H9 (cell line): Measurements from ENCODE around the gene PTPRN2. TPM values are rescaled to one million over a fixed set of nuclear protein-coding genes. Genes with fewer than 3 reads are reported as not detected.

Experiments
- DNase-seq: peaks from one replicate; pipeline ENCODE4 v3.0.0-alpha.2; 2017
- H2AFZ ChIP-seq: one replicate; pipeline ENCODE4 v1.6.1; 2013; ENCODE audit warnings: mild to moderate bottlenecking, low read length, control low read depth, moderate library complexity
- H2AK5ac ChIP-seq: 2 replicates; pipeline ENCODE4 v1.6.1; 2013; ENCODE audit warnings: low read length, control low read depth, mixed read lengths; ENCODE audit not compliant: insufficient read length
- H2BK120ac ChIP-seq: one replicate; pipeline ENCODE4 v1.6.1; 2013; ENCODE audit warnings: low read depth, mild to moderate bottlenecking, low read length, control low read depth, inconsistent platforms; ENCODE audit not compliant: poor library complexity, severe bottlenecking
- H2BK12ac ChIP-seq: 2 replicates; pipeline ENCODE4 v1.6.1; 2013; ENCODE audit warnings: low read length, control low read depth, mixed read lengths, low read depth; ENCODE audit not compliant: insufficient read length
- H2BK15ac ChIP-seq: 2 replicates; pipeline ENCODE4 v1.6.1; 2013; ENCODE audit warnings: low read depth, low read length, control low read depth
- H2BK20ac ChIP-seq: one replicate; pipeline ENCODE4 v1.6.1; 2013; ENCODE audit warnings: low read depth, mild to moderate bottlenecking, low read length, control low read depth, inconsistent platforms; ENCODE audit not compliant: poor library complexity, severe bottlenecking
- H2BK5ac ChIP-seq: 2 replicates; pipeline ENCODE4 v1.6.1; 2013; ENCODE audit warnings: low read length, control low read depth, mixed read lengths; ENCODE audit not compliant: insufficient read length
- H3K14ac ChIP-seq: 2 replicates; pipeline ENCODE4 v1.6.1; 2013; ENCODE audit warnings: low read length, control low read depth; ENCODE audit not compliant: insufficient read depth
- H3K18ac ChIP-seq: 2 replicates; pipeline ENCODE4 v1.6.1; 2013; ENCODE audit warnings: low read depth, mild to moderate bottlenecking, mixed read lengths, low read length, control low read depth; ENCODE audit not compliant: insufficient read length
- H3K23ac ChIP-seq: 2 replicates; pipeline ENCODE4 v1.6.1; 2013; ENCODE audit warnings: low read length, control low read depth, mixed read lengths, low read depth; ENCODE audit not compliant: insufficient read length
- H3K23me2 ChIP-seq: 2 replicates; pipeline ENCODE4 v1.6.1; 2013; ENCODE audit warnings: low read depth, mild to moderate bottlenecking, mixed read lengths, low read length, control low read depth; ENCODE audit not compliant: insufficient read length, poor library complexity, severe bottlenecking
- H3K27ac ChIP-seq: 2 replicates; pipeline ENCODE4 v1.5.1; 2013; ENCODE audit warnings: low read length, control low read depth, mixed read lengths, low read depth; ENCODE audit not compliant: insufficient read length
- H3K27me3 ChIP-seq: 2 replicates; pipeline ENCODE4 v1.6.1; 2013; ENCODE audit warnings: low read length, control low read depth, inconsistent platforms; ENCODE audit not compliant: insufficient read depth
- H3K4ac ChIP-seq: 2 replicates; pipeline ENCODE4 v1.6.1; 2013; ENCODE audit warnings: low read depth, mild to moderate bottlenecking, control low read depth, inconsistent platforms, low read length, moderate library complexity
- H3K4me1 ChIP-seq: 2 replicates; pipeline ENCODE4 v1.6.1; 2013; ENCODE audit warnings: low read length, control low read depth, inconsistent platforms; ENCODE audit not compliant: insufficient read depth
- H3K4me2 ChIP-seq: 2 replicates; pipeline ENCODE4 v1.6.1; 2013; ENCODE audit warnings: low read length, control low read depth, mixed read lengths; ENCODE audit not compliant: insufficient read length, insufficient read depth
- H3K56ac ChIP-seq: 2 replicates; pipeline ENCODE4 v1.6.1; 2013; ENCODE audit warnings: low read depth, mild to moderate bottlenecking, mixed read lengths, low read length, control low read depth; ENCODE audit not compliant: insufficient read length
- H3K79me1 ChIP-seq: 2 replicates; pipeline ENCODE4 v1.6.1; 2013; ENCODE audit warnings: low read depth, mild to moderate bottlenecking, moderate library complexity, low read length, control low read depth, inconsistent platforms; ENCODE audit not compliant: insufficient read depth, poor library complexity, severe bottlenecking
- H3K79me2 ChIP-seq: 2 replicates; pipeline ENCODE4 v1.6.1; 2013; ENCODE audit warnings: low read length, control low read depth, inconsistent platforms; ENCODE audit not compliant: insufficient read depth
- H3K9ac ChIP-seq: 2 replicates; pipeline ENCODE4 v1.6.1; 2013; ENCODE audit warnings: low read length, control low read depth, mixed read lengths; ENCODE audit not compliant: insufficient read length; ENCODE audit errors: extremely low read depth
- H3K9me3 ChIP-seq: one replicate; pipeline ENCODE4 v1.6.1; 2013; ENCODE audit warnings: low read depth, low read length, inconsistent platforms; ENCODE audit not compliant: control insufficient read depth
- H3T11ph ChIP-seq: one replicate; pipeline ENCODE4 v1.6.1; 2013; ENCODE audit warnings: mild to moderate bottlenecking, low read length, control low read depth, inconsistent platforms
- H4K20me1 ChIP-seq: one replicate; pipeline ENCODE4 v1.6.1; 2013; ENCODE audit not compliant: control insufficient read depth, insufficient read length, insufficient read depth
- H4K5ac ChIP-seq: 2 replicates; pipeline ENCODE4 v1.6.1; 2013; ENCODE audit warnings: low read depth, mild to moderate bottlenecking, mixed read lengths, low read length, control low read depth; ENCODE audit not compliant: insufficient read length
- H4K8ac ChIP-seq: replicated peaks from 2 replicates; pipeline ENCODE4 v1.6.1; 2013; ENCODE audit warnings: low read length, control low read depth, mixed read lengths, low read depth; ENCODE audit not compliant: insufficient read length
- H4K91ac ChIP-seq: 2 replicates; pipeline ENCODE4 v1.6.1; 2013; ENCODE audit warnings: low read depth, mild to moderate bottlenecking, moderate library complexity, mixed read lengths, low read length, control low read depth; ENCODE audit not compliant: insufficient read length
- H3K27ac Mint-ChIP-seq, 3 experiments: 2 replicates in 2 of 3; 3 replicates in 1 of 3; pipeline ENCODE4 v1.8.0; 2020 to 2021; ENCODE audit warnings: mixed read lengths in 3 of 3, mild to moderate bottlenecking in 1 of 3, moderate library complexity in 1 of 3
- H3K27me3 Mint-ChIP-seq: 2 replicates; pipeline ENCODE4 v1.8.0; 2021; ENCODE audit warnings: low read depth, mild to moderate bottlenecking, moderate library complexity, mixed read lengths
- H3K36me3 Mint-ChIP-seq, 3 experiments: 2 replicates in 2 of 3; 3 replicates in 1 of 3; pipeline ENCODE4 v1.8.0; 2020 to 2021; ENCODE audit warnings: low read depth in 3 of 3, mixed read lengths in 3 of 3; ENCODE audit not compliant: insufficient read depth in 1 of 3
- H3K4me1 Mint-ChIP-seq, 2 experiments: 2 replicates each; pipeline ENCODE4 v1.8.0; 2020; ENCODE audit warnings: mixed read lengths in 2 of 2
- H3K4me3 Mint-ChIP-seq, 2 experiments: 2 replicates in 1 of 2; 3 replicates in 1 of 2; pipeline ENCODE4 v1.8.0; 2020 to 2021; ENCODE audit warnings: mild to moderate bottlenecking in 2 of 2, mixed read lengths in 2 of 2, moderate library complexity in 1 of 2
- H3K9me3 Mint-ChIP-seq, 2 experiments: 2 replicates in 1 of 2; 3 replicates in 1 of 2; pipeline ENCODE4 v1.8.0; 2020; ENCODE audit warnings: mild to moderate bottlenecking in 2 of 2, mixed read lengths in 2 of 2, moderate library complexity in 1 of 2
- WGBS: extraction: QIAGEN DNeasy Blood & Tissue Kit; methylation state at CpG from one replicate; pipeline ENCODE4 v1.1.7; 2013; ENCODE audit warnings: missing lambda C conversion rate, low lambda C conversion rate, mixed read lengths; ENCODE audit not compliant: insufficient read length; ENCODE audit errors: extremely low coverage; 5-methylcytosine and 5-hydroxymethylcytosine counted together
- total RNA-seq: library from RNA; stranded (reverse); gene quantifications from 2 replicates; pipeline ENCODE4 v1.2.1, GENCODE V29; 2021
- TF ChIP-seq, protein P1 (sequence below): fragments of 200-600 bp; sonication (generic); conservative IDR thresholded peaks from 3 replicates; pipeline ENCODE4 v1.8.0; 2021; ENCODE audit warnings: antibody characterized with exemption, mild to moderate bottlenecking

PTPRN2 gene
- total RNA-seq, 1 experiment from 2014 or later, result 5.2 TPM

DNA sequence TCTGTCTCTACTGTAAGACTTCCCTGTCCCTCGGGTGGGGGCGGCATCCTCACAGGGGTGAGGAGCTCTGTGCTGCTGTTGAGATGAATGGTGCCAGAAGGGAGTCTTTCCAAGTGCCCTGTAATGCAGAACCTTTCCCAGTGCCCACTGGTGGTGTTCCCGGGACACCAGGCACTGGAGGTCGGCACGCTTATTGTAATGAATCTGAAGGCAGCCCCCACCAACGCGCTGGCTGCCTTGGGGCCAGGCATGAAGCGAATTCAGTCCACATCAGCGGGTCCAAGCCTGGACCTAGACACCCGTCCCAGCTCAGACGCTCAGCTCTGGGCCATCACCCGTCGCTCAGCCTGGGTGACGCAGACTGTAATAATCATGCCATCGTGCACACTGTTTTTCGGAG lies 658.0 kb downstream of the PTPRN2 start:
- Histone ChIP-seq H2BK5ac (no peak overlapping the region), H2BK15ac (no peak overlapping the region), H2AK5ac (no peak overlapping the region), H3K9ac (no peak overlapping the region), H3K4me1 (no peaks in the 10 kb centered on the region), H3K4ac (no peak overlapping the region), H4K5ac (no peak overlapping the region), H4K8ac (no peak overlapping the region), H3T11ph (no peak overlapping the region), H2BK120ac (no peak overlapping the region), H2AFZ (no peak overlapping the region), H2BK20ac (no peak overlapping the region), H4K91ac (no peak overlapping the region), H3K23ac (no peak overlapping the region), H3K56ac (no peak overlapping the region), H3K9me3 (no peaks in the 10 kb centered on the region), H3K23me2 (no peaks in the 10 kb centered on the region), H2BK12ac (no peak overlapping the region), H4K20me1 (no peaks in the 10 kb centered on the region), H3K79me1 (no peaks in the 10 kb centered on the region), H3K27me3 (no peaks in the 10 kb centered on the region), H3K79me2 (no peaks in the 10 kb centered on the region), H3K4me2 (no peak overlapping the region), H3K27ac (no peak overlapping the region), H3K18ac (no peak overlapping the region), H3K14ac (no peak overlapping the region)
- TF ChIP-seq, protein P1, sequence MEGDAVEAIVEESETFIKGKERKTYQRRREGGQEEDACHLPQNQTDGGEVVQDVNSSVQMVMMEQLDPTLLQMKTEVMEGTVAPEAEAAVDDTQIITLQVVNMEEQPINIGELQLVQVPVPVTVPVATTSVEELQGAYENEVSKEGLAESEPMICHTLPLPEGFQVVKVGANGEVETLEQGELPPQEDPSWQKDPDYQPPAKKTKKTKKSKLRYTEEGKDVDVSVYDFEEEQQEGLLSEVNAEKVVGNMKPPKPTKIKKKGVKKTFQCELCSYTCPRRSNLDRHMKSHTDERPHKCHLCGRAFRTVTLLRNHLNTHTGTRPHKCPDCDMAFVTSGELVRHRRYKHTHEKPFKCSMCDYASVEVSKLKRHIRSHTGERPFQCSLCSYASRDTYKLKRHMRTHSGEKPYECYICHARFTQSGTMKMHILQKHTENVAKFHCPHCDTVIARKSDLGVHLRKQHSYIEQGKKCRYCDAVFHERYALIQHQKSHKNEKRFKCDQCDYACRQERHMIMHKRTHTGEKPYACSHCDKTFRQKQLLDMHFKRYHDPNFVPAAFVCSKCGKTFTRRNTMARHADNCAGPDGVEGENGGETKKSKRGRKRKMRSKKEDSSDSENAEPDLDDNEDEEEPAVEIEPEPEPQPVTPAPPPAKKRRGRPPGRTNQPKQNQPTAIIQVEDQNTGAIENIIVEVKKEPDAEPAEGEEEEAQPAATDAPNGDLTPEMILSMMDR, result no peak
- H3K27me3 Mint-ChIP-seq, result peaks cover 16% of the 10 kb centered on the region
- peaks cover 11 to 18% of the 10 kb centered on the region in 2 experiments for H3K4me1 Mint-ChIP-seq
- no peak overlapping the region for H3K27ac Mint-ChIP-seq
- H3K4me3 Mint-ChIP-seq, result no peak overlapping the region
- H3K9me3 Mint-ChIP-seq, result peaks cover 20 to 25% of the 10 kb centered on the region in 2 experiments
- no peak for DNase-seq
- no CpG with 5 or more reads among the region's 16 CpGs for WGBS
- H3K36me3 Mint-ChIP-seq, result peaks cover 12 to 26% (median 19%) of the 10 kb centered on the region in 3 experiments
